Measurements from ENCODE around the gene ARRB1. TPM values are rescaled to one million over a fixed set of nuclear protein-coding genes. Genes with fewer than 3 reads are reported as not detected.
A peak's percentile ranks its signal among the peaks of the same experiment; 100 is the strongest.

The ARRB1 gene
- polyA plus RNA-seq, 1 experiment: 15.7 TPM

DNA sequence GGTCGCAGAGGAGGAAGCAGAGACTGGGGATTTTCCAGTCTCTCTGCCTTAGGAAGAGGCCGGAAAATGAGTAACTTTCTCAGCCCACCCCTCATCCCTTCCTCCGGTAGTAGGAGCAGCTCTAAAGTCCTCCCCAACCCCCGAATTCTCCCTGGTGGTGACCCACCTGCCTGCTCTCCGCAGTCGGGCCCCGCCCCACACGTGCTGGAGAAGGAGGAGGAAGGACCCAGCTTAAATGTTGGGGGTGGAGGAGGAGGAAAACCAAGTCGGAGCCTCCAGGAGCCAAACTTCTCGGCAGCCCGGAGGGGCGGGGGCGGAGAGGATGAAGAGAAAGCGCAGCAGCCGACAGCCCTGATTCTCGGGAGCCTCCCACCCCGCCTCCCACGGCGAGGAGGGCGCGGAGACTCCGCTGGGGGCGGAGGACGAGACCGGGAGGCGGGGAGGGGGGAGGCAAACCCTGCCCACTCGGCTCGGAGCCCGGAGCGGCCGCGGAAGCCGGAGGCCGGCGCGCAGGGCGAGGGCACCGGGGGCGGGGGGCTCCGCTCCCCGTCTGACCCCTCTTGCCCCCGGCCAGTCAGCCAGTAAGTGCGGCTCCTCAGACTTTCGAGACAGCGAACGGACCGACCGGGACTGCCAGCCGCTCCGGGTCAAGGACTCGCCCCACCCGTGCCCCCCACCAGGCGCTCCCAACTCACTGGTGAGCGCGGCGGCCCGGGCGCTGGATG, 111.0 kb downstream of the ARRB1 start, which contains the start of gene TPBGL:
Gene TPBGL, plus strand, starts transcription at position 464 of the 725 bp plus-strand sequence. CDS start 276 bp downstream, outside the sequence.
- DNase-seq (ENCODE audit: low read depth): no peak
- Histone ChIP-seq H3K36me3 (ENCODE audit: control insufficient read depth, insufficient read depth, low read length) (no peaks in the 10 kb centered on the region), H3K4me3 (ENCODE audit: low read depth, low read length) (peak within 1 kb of the TSS; percentile 22), H3K27me3 (ENCODE audit: control insufficient read depth, insufficient read depth, low read length) (peaks cover 39% of the 10 kb centered on the region)
- TF ChIP-seq, protein P1, sequence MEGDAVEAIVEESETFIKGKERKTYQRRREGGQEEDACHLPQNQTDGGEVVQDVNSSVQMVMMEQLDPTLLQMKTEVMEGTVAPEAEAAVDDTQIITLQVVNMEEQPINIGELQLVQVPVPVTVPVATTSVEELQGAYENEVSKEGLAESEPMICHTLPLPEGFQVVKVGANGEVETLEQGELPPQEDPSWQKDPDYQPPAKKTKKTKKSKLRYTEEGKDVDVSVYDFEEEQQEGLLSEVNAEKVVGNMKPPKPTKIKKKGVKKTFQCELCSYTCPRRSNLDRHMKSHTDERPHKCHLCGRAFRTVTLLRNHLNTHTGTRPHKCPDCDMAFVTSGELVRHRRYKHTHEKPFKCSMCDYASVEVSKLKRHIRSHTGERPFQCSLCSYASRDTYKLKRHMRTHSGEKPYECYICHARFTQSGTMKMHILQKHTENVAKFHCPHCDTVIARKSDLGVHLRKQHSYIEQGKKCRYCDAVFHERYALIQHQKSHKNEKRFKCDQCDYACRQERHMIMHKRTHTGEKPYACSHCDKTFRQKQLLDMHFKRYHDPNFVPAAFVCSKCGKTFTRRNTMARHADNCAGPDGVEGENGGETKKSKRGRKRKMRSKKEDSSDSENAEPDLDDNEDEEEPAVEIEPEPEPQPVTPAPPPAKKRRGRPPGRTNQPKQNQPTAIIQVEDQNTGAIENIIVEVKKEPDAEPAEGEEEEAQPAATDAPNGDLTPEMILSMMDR (IDR thresholded peaks at IDR 0.05; ENCODE audit: insufficient read depth, low read depth, low read length): no peak
- ChIA-PET CTCF (interaction anchor here (0.7 to 7.0 kb wide), 21 partner anchors 9 to 314 kb away, joined by 3 to 66 read pairs (median 6); no protein-coding TSS in a partner anchor), POLR2A (no interaction called here)

DNA sequence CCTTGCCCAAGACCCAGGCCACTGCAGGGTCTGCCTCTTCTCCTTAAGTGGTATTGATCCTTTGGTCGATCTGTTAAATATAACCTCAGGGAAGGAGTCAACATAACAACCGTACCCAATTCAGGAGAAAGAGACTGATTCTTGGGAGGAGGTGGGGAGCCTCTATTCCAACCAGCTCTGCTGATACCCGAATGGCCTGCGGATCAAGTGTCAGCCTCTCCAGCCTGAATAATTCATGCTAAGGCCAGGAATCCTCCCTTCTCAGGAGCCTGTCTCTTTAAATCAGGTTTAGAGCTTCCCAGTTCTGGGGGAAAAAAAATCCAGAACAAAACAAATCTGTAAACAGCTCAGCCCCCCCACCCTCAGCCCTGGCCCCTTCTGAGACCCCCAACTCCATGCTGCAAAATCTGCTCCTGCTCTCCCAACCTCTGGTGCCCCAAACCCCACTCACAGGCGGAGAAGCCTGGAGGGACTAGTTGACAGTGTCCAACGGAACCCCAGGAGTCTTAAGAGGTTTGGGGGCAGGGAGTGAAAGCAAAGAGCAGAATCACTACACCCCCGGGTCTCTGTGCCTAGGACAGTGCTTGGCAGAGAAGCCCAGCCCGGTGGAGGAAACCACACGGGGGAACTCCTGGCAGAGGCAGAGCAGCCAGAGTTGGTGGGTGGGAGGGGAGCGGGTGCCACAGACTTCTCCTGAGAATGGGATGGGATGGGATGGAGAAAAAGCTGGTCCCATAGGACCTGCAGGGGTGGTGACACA, 111.8 kb downstream of the ARRB1 start:
- H3K27me3 ChIP-seq (ENCODE audit: control insufficient read depth, insufficient read depth, low read length): peaks cover 38% of the 10 kb centered on the region
- POLR2A ChIA-PET: no interaction called here

DNA sequence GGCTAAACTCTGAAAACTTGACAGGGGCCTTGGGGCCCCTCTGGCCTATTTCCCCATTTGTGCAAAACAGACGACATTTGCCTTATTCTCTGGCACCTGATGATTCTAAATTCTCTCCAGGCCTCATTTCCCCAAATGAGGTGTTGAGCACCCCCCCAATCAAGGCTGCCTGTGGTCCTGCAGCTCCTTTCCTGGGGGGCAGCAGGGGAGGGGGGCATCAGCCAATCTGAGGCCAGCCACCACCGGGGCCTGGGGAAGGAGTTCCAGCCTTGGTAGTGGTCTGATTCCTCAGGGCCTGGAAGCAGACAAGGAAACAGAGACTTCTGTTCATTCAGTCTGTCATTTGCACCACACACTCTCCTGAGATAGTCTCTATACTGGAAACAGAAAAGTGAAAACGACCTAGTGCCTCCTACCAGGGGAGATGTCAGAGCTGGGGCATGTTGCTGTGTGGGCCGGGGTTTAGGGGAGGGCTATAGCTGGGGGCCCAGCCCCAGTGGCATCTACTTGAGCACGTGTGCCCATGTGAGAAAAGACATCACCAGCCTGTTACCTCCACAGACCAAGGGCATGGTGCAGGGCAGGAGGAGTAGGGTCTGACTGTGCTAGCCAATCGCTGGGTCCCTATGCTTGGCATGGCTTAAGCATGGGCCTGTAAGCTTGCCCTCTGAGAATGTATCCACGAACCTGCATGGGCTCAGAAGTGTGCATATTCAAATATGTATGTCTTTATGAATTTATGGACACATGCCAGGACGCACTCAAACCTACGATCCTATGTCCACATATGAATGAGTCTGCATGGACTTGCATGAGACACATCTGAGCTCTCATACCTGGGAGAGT, 112.6 kb downstream of the ARRB1 start:
- no peaks in the 10 kb centered on the region for H3K36me3 ChIP-seq (ENCODE audit: control insufficient read depth, insufficient read depth, low read length)
- no peak for DNase-seq (ENCODE audit: low read depth)
- peaks cover 33% of the 10 kb centered on the region for H3K27me3 ChIP-seq (ENCODE audit: control insufficient read depth, insufficient read depth, low read length)
- no peak overlapping the region for H3K4me3 ChIP-seq (ENCODE audit: low read depth, low read length)
- TF ChIP-seq, protein P1 (IDR thresholded peaks at IDR 0.05; ENCODE audit: insufficient read depth, low read depth, low read length): no peak
- CTCF ChIA-PET: interaction anchor here (0.7 to 7.0 kb wide), 6 partner anchors 11 to 309 kb away, joined by 3 to 66 read pairs (median 6); no protein-coding TSS in a partner anchor
- POLR2A ChIA-PET: no interaction called here

More for the DNA sequence above, 111.8 kb downstream of the ARRB1 start:
- Histone ChIP-seq H3K4me3 (ENCODE audit: low read depth, low read length) (no peak overlapping the region), H3K36me3 (ENCODE audit: control insufficient read depth, insufficient read depth, low read length) (no peaks in the 10 kb centered on the region)
- TF ChIP-seq, protein P1 (IDR thresholded peaks at IDR 0.05; ENCODE audit: insufficient read depth, low read depth, low read length): no peak
- DNase-seq (ENCODE audit: low read depth): no peak
- CTCF ChIA-PET: interaction anchor here (0.7 to 7.0 kb wide), 8 partner anchors 10 to 310 kb away, joined by 3 to 66 read pairs (median 4); no protein-coding TSS in a partner anchor

- Histone ChIP-seq H3K4me3 (ENCODE audit: low read depth, low read length) (no peak overlapping the region), H3K36me3 (ENCODE audit: control insufficient read depth, insufficient read depth, low read length) (no peaks in the 10 kb centered on the region), H3K27me3 (ENCODE audit: control insufficient read depth, insufficient read depth, low read length) (peaks cover 20% of the 10 kb centered on the region)
- ChIA-PET POLR2A (no interaction called here), CTCF (interaction anchor here (1.1 to 7.0 kb wide), 3 partner anchors 13 to 32 kb away, joined by 4 to 62 read pairs (median 7); no protein-coding TSS in a partner anchor)
- DNase-seq (ENCODE audit: low read depth): no peak
- TF ChIP-seq, protein P1 (IDR thresholded peaks at IDR 0.05; ENCODE audit: insufficient read depth, low read depth, low read length): no peak
Observed at GRCh38 chr11:75237050-75237449, 114.4 kb downstream of the ARRB1 start.

Measured in BJ (cell line).